Prostate gland (tissue), 2 donors: Measurements from ENCODE around the gene CHCHD6.

ENCODE experiments used
- CTCF ChIP-seq, 4 experiments: fragments of 200-600 bp in 2 of 4; fragments of 450-650 bp in 2 of 4; sonication (generic) in 2 of 4; IDR thresholded peaks; 1 replicate in 3 of 4; 2 replicates in 1 of 4; pipeline ENCODE4 v1.5.1; 2016 to 2019; ENCODE audit warnings: antibody characterized with exemption in 4 of 4, mild to moderate bottlenecking in 2 of 4, moderate library complexity in 2 of 4
- POLR2A ChIP-seq: fragments of 450-650 bp; IDR thresholded peaks from one replicate; pipeline ENCODE4 v1.6.1; 2016; ENCODE audit warnings: antibody characterized with exemption, mild to moderate bottlenecking

DNA sequence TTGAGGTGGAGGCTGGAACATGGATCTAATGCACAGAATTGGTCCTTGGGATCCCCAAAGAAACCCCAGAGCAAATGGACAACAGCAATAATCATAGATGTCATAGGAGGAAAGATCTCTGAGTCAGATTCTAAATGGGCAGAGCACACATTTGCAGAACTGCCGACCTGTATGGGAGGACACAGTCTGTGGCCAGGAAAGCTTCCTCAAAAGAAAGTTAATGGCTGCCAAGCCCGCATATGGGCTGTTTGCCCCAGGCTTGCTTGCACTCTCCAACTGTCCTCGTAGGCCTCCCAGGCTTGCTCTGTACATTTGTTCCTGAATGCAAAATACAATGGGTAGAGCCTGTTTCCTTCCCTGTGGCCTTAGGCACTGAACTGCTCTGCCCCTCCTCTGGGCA lies 176.9 kb downstream of the CHCHD6 start:
- no peak for TF ChIP-seq CTCF (IDR thresholded peaks at IDR 0.05)
- no peak for TF ChIP-seq POLR2A
